HG03108 (cell line): ENCODE data around the gene CD244.
"Not testable (repeated sequence)": the region's sequence is repeated elsewhere in the genome, so short reads cannot be mapped to it uniquely, and the experiment has no call there.

Experiments used
- ATAC-seq: cut with Tn5 transposase; IDR thresholded peaks from one replicate; pipeline ENCODE4 v1.9.1; 2021; ENCODE audit warnings: moderate library complexity; ENCODE audit not compliant: unreplicated experiment

CD244 gene, protein sequence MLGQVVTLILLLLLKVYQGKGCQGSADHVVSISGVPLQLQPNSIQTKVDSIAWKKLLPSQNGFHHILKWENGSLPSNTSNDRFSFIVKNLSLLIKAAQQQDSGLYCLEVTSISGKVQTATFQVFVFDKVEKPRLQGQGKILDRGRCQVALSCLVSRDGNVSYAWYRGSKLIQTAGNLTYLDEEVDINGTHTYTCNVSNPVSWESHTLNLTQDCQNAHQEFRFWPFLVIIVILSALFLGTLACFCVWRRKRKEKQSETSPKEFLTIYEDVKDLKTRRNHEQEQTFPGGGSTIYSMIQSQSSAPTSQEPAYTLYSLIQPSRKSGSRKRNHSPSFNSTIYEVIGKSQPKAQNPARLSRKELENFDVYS

DNA sequence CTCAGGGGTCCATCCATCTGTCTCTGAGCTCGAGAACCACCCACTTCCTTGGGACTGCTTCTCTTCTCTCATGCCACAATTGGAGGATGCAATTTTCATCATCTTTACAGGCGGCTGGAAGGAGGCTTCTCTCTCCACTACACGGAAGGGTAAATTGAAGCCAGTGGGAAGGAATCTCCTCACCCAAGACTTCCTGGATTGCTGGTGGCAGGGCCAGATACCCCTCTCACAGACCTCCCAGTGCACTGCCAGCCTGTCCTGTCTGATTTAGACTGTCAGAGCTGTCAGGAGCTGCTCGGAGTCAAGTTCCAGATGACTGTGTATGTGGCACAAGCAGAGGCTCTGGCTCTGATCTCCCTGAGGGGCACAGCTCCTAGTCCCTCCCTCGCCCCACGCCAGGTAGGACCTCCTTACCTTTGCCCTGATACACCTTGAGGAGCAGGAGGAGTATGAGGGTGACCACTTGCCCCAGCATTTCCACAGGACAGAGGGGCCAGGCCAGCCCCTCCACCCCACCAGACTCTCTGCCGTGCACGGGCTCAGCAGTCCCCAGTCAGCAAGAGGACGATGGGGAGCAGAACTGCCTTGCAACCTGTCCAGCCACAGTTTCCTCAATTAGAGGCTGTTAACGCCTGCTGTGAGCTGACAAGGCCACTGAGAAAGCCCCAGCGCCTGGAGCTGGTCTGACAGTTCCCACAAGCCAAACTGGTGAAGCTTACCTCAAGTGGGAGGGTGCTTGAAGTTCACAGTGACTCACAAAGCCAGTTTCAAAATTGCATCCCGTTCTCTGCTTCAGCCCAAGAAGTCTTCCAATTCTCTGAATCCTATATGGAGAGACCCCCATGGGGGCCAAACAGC lies at the start of gene CD244:
CD244 (minus strand) TSS at position 685 of the 858 bp plus-strand sequence; CDS start at position 475, 210 bp downstream.
- peak; percentile 68 for ATAC-seq

DNA sequence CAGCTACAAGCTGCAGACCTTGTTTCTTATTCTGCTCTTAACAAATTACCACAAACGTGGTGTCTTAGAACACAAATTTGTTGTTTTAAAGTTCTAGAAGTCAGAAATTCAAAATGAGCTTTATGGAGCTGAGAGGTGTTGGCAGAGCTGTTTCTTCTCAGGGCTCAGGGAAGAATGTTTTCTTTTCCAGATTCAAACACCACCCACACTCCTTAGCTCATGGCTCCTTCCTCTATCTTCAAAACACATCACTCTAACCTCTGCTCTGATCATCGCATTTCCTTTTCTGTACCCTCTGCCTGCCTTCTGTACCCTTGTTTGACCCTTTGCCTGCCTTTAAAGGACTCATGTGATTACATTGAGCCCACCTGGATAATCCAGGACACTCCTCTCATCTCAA lies 49.2 kb upstream of the CD244 start:
- ATAC-seq = no peak

- no peak for ATAC-seq
Observed at GRCh38 chr1:160911441-160911840, 48.8 kb upstream of the CD244 start.

- no peak for ATAC-seq
Observed at GRCh38 chr1:160910170-160910750, 47.6 kb upstream of the CD244 start.

GRCh38 chr1:160907976-160908375 lies 45.3 kb upstream of the CD244 start:
- no peak for ATAC-seq

- no peak for ATAC-seq
Observed at GRCh38 chr1:160905617-160905989, 42.9 kb upstream of the CD244 start.

DNA sequence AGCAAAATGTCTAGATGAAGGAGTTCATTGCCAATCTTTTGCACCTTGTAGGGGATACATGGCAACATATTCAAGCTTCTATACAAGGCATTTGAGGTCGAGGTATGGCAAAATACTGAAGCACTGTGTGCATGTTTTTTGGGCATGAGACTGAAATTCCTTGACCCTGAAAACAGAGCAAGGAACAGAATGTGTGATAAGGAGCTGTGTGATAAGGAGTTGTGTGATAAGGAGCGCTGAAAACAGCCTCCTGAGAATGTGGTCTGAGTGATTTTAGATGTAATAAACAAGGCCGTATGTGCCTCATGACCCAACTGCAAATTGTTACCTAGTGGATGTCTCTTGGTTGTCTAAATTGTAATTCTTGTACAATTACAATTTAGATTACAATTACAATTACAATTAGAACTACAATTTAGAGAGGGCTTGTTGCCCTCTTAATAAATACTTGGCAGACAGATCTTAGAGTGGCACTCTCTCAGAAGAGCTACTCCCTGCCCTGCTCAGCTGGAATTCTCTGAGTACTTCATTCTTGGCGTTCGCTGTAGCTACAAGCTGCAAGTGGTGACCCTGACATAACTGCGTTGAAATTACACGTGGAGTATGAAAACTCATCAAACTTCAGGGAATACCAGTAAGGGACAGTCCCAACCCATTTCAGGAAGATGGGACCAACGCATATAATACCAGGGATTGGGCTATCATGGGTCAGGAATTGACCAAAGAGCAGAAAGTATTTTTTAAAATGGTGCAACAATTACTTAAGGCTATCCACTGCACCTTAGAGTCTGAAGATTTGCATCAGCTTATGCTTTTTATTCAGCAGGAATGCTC lies 42.3 kb upstream of the CD244 start:
- ATAC-seq = no peak

DNA sequence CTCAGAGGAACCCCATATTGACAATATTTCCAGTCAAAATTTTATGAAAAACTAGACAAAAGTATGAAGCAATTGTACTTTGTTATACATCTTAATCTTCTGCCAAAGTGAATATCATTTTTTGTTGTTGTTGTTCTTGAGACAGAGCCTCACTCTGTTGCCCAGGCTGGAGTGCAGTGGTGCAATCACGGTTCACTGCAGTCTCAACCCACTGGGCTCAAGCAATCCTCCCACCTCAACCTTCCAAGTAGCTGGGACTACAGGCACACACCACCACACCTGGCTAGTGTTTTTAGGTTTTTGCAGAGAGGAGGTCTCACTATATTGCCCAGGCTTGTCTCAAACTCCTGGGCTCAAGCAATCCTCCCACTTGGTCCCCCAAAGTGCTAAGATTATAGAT lies 39.6 kb upstream of the CD244 start:
- not testable (repeated sequence) for ATAC-seq

DNA sequence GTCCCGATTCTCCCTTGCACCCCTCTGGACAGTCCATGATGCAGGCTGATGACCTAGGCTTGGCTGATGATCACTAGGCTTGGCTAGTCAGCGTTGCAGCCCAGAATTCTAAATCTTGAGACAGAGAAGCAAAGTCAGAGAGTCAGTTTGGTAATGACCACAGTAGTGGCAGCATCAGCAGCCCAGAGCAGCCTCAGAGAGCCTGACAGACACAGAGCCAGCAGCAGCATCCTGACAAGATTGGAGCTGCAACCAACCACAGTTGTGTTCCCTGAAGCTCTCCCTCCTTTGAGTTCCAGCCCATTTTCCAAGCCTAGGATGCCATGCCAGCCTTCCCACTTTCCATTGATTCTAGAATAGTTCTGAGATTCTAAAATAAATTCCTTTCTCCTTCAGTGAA lies 39.1 kb upstream of the CD244 start:
- ATAC-seq = no peak

DNA sequence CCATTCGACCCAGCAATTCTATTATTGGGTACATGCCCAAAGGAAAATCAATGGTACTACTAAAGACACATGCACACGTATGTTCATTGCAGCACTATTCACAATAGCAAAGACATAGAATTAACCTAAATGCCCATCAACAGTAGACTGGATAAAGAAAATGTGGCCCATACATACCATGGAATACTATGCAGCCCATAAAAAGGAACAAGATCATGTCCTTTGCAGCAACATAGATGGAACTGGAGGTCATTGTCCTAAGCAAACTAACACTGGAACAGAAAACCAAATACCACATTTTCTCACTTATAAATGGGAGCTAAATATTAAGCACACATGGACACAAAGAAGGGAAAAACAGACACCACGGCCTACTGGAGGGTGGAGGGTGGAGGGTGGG lies 38.0 kb upstream of the CD244 start:
- ATAC-seq = not testable (repeated sequence)

DNA sequence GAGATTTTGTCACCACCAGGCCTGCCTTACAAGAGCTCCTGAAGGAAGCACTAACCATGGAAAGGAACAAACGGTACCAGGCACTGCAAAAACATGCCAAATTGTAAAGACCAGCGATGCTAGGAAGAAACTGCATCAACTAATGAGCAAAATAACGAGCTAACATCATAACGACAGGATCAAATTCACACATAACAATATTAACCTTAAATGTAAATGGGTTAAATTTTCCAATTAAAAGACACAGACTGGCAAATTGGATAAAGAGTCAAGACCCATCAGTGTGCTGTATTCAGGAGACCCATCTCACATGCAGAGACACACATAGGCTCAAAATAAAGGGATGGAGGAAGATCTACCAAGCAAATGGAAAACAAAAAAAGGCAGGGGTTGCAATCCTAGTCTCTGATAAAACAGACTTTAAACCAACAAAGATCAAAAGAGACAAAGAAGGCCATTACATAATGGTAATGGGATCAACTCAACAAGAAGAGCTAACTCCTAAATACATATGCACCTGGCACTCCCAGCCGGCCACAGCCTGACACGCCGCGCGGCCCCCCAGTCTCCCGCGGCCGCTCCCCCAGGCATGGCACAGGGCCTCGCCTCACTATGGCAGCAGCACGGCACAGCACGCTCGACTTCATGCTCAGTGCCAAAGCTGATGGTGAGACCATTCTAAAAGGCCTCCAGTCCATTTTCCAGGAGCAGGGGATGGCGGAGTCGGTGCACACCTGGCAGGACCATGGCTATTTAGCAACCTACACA lies 31.9 kb upstream of the CD244 start:
- ATAC-seq = not testable (repeated sequence)

- no peak for ATAC-seq
Observed at GRCh38 chr1:160891474-160891873, 28.8 kb upstream of the CD244 start.

GRCh38 chr1:160888926-160889325 lies 26.2 kb upstream of the CD244 start:
- ATAC-seq = no peak

DNA sequence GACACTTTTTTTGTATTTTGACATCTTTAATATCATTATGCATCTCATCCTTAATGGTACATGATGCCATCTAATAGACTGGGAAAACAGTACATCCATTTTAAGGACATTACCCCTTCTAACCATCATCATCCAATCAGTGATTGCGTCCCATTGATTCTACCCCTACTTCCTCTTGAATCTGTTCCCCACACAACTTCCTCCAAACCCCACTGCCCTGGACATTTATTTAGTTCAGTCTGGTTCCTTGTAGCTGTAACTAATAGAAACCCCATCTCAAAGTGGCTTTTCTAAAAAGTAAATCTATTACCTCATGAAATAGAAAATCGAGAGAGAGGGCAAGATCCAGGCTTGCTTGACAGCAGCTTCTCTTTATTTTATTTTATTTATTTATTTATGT lies 24.4 kb upstream of the CD244 start:
- no peak for ATAC-seq

DNA sequence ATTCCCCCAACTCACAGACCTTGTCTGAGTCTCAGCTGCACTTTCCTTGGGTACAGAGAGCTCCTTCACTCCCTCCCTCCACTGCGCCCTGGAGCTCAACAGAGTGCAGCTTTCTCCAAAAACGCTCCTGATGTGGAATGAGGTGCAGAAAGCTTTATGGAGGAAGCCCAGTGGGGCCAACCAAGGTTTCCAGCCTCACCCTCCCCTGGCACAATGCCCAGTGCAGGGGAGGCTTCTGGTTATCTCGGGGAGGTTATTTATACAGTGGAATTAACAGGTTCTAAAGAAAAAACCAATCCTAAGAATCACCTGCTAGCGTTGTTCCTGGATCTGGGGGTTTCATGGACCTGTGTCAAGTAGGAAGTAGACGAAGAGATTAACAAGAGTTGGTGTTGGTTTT lies 22.4 kb upstream of the CD244 start, which contains the start of gene ITLN1:
ITLN1 (minus strand) TSS at position 139 of the 400 bp plus-strand sequence. CDS start 303 bp downstream, outside the sequence.
- ATAC-seq = no peak

DNA sequence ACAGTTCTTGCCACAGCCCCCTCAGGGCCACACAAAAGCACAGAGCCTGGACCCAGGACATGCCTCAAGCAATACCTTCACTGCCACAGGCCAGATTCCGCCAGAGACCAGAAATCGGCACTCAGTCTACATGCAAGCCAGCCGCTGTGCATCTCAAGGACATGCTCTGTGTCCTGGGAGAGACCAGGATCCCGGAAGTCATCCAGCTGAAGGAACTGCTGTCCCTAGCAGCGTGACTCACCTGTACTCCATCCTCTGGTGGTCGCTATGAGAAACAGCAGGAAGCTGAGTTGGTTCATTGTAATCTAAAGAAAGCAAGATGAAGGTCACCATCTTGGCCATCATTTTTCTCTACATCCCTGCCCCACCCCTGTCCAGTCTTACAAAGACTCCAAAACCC lies 21.9 kb upstream of the CD244 start:
- no peak for ATAC-seq

DNA sequence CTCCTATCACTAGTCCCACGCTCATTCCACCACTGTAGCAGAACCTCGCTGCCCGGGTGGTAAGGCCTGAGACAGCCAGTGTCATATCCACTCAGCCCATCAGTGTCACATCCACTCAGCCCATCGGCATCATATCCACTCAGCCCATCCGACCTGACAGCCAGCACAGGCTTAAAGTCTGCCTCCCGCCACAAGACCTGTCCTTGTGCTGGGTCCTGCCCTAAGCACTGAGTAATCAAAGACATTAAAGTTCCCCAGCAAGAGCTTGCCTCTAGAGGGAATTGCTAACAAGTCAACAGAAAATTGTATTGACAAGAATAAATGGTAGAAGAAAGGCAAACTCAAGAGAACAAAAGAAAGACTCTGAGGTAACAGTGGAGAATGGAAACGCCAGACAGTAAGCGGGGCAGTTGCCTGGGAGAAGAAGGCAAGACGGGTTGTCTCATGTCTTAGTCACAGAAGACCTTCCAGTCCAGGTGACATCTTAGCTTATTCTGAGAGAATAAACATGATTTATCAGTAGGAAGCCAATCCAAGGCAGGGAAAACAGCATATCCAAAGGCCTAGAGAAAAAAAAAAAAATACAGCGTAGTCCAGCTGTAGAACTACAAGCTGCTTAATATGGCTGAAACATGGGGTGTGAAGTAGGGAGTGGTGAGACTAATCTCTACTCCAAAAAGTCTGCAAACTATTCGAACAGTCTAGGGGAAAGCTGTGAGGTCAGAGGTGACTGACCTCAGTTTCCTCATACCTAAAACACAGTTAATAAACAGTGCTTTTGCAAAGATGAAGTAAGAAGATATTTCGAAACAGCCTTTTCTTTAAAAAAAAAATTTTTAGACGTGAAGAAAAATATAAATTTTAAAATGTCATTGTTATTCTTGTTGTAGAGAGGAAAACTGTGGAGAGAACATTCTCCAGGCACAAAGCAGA lies 21.2 kb upstream of the CD244 start:
- ATAC-seq = no peak

GRCh38 chr1:160882582-160882981 lies 19.9 kb upstream of the CD244 start:
- ATAC-seq = no peak

GRCh38 chr1:160881264-160881663 lies 18.6 kb upstream of the CD244 start:
- ATAC-seq = not testable (repeated sequence)
